HG03520 (cell line): Measurements from ENCODE around the gene TRIM8.

Source experiments
- ATAC-seq: cut with Tn5 transposase; IDR thresholded peaks from one replicate; pipeline ENCODE4 v1.9.1; 2021; ENCODE audit warnings: mild to moderate bottlenecking, moderate library complexity; ENCODE audit not compliant: unreplicated experiment

TRIM8 gene

DNA sequence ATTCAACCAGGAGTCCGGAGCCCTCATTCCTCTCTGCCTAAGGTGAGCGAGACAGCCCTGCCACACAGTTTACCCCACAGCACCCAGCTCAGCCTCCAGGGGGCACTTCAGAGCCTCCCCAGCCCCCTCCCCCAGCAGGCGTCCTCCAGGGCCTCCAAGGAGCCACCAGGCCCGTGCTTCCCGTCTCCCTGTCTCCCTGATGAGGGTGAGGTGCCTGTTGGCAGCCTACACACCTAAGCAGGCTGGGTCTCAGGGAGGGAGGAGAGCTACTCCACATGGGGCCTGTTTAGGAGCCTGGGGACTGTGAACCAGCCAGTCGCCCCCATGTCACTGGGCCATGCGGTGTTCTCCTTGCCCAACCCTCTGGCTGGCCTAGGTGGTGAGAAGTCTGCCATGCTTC, 28.9 kb upstream of the TRIM8 start:
- ATAC-seq: no peak

DNA sequence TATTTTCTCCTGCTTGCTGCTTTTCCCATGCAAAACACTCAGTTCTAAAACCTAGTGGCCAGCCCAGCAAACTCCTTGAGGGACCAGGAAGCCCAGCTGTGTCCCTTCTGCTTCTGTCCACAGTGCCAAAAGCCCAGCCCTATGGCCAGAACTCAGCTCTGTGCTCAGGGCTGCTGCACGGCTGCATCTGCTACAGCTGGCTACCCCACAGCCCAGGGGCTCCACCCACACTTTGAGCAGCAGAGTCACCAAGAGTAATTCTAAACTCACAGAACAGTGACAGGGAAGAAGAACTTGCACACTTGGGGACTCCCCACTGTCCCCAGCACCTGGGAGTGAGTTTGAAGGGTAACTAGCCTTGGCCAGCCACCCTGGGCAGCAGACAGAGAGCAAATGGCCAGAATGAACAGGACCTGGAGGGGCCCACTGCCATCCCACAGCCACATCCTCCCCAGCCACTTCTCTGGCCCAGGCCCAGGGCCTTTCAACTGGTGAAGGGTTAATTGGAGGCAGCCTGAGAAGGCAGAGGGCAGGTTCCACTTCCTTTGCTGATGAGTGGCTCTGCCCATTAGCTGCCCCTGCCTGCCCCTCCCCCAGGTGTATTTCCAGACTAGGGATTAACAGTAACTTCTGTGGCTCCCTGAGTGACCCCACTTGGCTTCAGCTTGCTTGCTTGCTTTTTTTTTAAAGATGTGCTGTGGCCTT, 28.1 kb upstream of the TRIM8 start:
- ATAC-seq: no peak

DNA sequence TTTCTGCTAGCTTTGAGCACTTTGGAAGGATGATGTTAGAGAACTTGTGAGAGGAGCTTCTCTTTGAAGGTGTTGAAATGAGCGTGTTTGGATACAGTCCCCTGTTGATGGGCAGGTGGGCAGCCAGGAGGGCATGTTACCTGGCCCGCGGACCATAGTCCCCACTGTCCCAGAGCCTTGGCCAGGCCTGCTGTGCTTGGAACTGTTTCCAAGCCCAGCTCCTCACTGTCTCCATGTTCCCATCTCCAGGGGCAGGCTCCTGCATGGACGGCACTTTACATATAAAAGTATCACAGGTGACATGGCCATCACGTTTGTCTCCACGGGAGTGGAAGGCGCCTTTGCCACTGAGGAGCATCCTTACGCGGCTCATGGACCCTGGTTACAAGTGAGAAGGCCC, 27.2 kb upstream of the TRIM8 start:
- no peak for ATAC-seq

DNA sequence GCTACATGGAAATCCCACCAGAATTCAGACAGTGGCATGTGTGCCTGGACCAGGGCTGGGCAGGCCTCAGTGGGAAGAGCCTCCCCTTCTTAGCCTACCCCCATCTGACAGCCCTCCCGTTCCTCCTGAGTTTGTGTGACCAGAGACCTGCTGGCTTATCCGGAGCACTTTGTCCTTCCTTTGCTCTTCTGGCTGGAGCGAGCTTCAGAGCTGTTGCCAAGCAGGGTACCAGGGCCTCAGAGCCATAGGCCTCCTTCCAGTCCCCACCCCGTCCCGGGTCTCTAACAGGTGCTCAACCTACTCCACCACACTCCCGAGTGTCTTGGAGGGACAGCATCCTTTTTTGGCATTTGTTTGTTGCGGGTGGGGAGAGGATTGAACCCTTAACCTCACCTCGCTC, 26.5 kb upstream of the TRIM8 start:
- ATAC-seq: no peak

DNA sequence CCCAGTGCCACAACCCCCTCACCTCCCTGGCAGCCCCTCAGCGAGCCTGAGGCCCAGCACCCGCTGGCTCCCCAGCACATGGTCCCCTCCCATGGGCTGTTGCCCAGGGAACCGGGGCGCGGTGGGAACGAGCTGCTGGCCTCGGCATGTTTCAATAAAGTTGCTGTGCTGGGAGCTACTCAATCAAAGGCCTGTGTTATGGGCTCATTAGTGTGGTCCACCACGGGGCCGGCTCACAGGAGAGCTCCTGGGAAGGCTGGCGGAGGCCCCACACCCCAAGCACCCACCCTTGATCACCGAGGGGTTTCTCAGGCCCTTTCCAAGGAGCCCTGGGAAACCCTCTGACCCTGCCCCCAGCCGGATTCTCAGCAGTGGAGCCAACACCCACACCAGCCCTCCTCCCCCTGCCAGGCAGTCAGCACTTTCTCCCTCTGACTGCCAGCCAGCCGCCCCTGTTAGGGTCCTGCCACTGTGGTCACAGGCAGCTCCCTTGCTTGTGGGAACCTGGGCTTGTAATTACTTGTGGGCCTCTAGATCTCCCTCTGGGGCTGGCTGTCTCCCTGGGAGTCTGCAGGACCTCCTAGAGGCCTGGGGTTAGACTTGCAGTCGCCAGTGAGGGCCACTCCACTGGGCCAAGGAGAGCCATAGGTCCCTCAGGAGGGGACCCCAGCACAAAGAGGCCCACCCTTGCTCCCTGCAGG, 24.8 kb upstream of the TRIM8 start:
- no peak for ATAC-seq

DNA sequence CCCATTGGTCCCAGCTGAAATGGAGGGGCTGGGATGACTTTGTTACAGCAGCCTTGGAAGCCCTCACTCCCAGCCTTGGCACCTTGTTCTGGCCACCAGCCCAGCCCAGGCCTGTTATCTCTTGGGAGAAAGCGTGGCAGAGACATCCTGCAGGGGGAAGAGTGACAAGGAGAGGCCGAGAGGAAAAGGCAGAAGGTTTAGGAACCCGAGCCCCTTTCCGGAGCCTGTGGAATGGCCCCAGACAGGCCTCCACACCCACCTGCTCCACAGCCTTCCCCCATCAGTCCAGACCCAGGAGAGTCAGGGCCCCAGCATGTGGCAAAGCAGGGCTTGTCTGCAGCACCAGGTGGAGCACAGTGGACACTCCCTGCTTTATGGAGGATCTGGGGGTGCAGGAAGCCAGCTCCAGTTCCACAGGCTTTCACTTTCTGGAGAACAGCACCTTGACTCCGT, 24.1 kb upstream of the TRIM8 start:
- no peak for ATAC-seq

DNA sequence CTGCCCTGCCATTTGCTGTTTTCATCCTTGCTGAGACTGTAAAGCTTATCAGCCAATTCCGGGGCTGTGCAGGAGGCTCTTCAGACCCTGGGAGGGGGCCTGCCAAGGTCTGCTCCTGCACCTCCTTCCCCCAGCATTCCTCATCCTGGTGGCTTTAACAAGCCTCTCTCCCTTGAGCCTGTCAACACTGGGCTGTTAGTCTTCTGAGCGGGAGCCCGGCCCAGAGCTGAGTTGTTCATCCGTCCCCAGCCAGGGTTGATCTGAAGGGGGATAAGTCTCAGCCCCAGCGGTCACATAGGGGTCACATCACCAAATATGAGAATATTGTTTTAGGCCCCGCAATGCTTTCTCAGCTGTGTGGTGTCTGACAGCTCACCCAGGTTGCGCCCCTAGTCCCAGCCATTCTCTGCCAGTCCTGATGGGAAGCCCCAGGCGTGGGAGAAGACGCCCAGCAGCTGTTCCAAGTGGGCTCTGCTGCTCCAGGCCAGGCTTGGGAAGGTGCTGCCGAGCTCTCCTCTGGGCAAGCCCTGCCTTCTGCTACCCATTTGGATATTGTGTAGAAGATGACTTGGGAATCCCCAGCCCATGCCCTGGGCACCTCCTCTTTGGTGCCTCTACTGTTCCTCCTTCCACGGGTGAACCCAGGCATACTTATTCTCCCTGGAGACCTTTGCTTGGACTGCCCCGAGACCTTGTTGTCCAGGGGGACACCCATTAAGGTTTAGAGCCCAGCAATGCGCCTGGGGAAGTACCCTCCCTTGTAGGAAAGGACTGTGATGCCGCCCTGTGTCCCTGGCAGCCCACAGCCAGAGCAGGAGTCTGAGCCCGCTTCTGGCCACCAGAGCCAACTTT, 23.5 kb upstream of the TRIM8 start:
- ATAC-seq: no peak

DNA sequence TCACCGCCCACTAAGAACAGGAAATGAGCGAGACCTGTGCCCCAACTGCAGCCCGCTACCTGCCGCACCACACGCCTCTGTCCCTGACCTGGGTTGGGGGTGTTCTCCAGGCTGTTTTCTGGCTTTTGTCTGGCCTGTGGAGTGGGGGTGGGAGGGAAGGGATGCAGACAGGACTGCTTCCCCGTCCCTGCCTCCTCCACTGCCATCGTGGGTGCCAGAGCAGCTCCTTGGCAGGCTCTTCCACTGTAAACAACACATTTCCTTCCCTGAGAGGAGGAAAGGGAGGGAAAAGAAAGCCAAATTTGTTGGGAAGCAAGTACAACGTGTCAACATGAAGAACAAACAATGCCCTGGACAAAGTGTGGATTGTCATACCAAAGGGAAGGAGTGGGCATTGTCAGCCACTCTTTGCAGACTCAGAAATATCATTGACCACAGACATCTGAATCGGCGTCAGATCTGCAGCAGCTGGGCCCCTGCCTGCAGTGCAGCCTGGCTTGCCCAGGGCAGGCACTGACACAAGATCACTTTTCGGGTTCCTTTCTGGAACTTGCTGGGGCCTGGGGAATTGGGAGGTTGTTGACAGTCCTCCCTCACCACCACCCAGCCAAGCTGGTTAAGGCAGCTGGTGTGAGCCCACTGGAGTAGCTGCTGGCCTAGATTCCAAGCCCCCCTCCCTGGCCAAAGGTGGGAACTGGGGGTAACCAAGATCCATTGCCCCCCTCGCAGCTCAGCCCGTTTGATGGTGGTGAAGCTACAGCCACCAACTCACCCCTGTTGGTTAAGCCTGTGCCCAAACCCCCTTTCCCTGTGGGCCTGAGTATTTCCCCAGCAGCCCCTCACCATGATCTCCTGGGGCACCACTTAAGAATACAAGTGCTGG, 22.6 kb upstream of the TRIM8 start:
- ATAC-seq: no peak

DNA sequence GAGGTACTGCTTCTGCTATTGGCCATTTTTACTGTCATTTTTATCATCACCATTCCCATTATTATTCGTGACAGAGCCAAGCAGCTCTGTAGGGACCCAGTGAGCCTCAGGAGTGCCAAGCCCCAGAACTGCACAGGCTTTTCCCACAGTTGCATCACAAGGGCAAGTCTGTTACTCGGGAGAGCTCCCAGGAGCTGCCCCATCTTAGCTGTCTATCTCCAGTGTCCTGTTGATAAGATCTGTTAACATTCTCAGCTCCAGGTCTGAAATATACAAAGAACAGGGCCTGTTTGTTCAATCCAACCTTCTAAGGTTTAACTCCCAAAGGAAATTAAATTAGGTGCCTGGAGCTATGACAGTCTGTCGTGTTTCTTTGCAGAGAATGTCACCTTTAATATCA, 20.2 kb upstream of the TRIM8 start:
- ATAC-seq: no peak

DNA sequence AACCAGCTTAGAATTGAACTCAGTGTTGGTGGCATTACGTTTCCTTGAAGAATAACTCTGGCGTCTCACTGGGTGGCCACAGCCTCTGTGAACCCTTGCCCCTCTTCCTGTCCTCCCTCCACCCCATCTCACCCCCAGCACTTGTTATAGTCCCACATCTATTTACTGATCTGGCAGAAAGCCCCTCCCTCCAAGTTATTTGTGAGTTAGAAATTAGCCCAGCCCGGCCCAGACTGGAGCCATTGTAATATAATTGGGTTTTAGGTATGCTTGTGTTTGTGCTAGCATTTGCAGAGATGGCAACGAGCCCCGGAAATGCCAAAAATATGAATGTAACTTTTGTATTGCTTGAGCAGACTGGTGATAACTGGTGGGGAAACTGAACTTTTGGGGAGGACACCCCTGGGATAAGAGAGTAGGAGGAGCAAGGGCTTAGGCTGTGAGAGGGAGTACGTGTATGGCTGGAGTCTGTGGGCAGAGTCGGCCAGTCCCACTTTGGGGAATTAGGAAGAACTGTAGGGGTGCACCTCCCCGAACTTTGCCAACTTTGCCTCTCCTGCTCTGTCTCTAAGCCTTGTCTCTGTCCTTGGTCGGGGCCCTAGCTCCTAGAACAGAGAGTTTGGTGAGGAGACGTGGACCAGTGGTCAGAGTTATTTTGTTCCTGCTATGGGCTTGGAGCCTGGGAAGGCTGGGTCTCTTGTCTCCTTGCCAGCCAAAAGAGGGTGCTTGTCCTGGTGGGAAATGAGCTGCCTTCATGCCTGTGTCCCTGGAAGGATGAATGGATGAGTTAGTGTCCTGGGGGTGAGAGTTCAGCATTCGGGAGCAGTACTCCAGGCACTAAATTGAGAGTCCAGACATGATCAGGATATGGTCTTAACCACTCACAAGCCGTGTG, 19.3 kb upstream of the TRIM8 start:
- ATAC-seq: no peak

DNA sequence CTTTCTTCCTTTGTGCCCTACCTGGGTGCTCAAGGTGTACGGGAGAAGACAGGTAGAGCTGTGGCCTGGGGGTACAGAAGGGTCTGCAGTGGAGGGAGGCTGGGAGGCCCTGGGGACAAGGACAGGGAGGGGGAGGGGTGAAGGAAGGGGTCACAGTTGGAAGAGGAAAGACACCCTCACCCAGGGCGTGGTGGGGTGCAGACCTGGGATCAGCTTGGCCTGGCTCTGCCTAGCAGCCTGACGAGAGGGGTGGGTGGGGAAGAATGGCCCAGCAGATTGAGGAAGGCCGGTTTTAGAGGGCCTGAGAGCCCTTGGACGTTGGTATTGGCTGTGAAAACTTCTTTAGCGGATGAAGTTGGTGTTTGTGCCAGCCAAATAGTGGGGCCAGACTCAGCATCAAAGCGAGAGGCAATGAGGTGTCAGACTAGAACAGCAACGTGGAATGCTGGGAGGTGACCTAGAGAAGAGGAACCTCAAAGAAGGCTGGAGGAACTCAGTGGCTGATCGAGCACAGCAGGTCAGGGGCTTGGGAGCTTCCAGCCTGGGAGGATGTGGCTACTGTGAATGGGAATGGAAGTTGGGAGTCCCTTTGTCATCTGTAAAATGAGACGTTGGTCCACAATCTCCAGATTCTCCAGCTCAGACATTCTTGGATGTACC, 18.1 kb upstream of the TRIM8 start:
- no peak for ATAC-seq

DNA sequence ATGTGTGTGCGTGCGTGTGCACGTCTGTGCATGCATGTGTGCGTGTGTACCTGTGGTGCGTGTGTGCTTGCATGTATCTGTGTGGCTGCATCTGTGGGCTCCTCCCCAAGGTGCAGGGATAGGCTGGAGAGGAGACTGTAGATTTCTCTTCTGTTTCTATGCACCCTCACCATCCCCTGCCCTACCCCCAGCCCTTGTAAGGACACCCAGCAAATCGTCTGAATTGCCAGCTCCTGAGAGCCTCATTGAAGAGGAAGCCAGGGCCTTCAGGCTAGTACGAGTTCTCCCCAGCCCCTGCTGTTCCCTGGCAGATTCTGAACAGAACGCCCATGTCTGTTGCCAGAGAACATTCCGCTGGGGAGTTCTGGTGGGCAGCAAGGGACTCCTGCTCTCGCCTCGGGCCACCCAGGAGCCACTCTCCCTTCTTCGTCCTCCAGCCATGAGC, 17.0 kb upstream of the TRIM8 start:
- no peak for ATAC-seq

DNA sequence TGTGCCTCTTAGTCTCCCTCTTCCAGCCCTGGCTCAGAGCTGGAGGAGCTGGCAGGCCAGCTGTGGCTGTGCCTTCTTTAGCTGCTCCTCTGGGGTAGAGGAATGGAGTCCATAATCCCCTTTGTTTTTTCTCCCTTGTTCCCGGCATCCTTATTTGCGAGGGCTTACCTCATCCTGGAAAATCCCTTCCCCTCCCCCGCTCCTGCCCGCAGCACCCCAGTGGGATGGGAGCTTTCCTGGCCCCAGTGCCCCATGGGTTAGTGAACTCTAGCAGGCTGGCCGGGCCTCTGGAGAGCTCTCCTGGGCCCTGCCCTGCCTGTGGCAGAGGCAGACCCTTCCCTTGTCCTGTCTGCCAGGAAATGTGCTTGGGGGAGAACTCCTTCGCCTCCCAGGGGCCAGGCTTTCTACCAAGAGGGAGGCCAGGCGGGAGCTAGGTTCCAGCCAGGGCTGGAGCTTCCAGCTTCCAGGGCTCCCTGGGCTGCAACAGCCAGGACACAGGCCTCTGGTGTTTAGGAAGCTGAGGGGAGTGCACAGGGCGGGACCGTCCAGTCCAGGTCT, 16.5 kb upstream of the TRIM8 start:
- no peak for ATAC-seq

DNA sequence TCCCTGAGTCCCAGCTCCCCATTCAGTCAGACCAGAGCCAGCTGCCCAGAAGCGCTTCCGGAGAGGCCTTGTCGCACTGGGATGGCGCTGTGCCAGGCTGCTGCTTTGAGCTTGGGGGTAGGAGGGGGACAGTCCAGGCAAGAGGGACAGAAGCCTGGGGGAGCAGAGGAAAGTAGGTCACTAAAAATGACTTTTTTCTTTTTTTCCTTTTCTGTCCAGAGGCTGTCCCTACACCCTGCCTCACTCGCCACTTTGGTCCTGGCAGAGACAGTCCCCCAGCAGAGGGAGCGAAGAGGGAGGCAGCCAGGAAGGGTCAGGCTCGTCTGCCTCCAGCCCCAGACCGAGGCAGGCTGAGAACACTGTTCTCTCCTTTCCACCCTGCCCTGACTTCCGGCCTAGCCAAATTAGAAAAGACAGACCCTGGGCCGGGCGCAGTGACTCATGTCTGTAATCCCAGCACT, 15.8 kb upstream of the TRIM8 start:
- no peak for ATAC-seq

DNA sequence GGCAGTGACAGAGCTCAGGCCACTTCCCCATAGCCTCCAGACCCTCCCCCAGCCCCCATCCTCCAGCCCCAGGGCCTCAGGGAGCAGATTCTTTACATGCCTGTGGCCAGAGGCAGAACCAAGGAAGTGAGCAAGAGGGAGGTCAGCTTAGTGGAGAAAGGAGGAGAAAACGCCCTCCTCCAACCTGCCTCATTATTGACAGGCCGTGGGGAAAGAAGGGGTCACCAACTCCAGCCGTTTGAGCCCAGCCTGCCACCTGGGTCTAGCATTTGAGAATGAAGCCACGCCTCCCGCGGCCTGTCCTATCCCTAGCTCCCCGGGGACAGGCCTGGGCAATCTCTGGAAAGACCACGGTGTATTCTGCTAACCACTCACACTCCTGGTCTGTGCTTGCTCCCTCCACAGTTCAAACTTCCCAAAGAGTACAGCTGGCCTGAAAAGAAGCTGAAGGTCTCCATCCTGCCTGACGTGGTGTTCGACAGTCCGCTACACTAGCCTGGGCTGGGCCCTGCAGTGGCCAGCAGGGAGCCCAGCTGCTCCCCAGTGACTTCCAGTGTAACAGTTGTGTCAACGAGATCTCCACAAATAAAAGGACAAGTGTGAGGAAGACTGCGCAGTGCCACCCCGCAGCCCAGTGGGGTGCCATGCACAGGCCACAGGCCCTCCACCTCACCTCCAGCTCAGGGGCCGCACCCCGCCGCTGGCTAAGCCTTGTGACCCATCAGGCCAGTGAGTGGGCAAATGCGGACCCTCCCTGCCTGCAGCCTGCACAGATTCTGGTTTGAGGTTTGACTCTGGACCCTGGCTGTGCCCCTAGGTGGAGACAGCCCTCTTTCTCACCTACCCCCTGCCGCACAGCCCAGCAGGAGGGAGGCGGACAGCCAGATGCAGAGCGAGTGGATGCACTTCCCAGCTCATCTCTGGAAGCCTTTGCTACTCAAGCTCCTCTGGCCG, 14.3 kb upstream of the TRIM8 start:
- ATAC-seq: no peak

DNA sequence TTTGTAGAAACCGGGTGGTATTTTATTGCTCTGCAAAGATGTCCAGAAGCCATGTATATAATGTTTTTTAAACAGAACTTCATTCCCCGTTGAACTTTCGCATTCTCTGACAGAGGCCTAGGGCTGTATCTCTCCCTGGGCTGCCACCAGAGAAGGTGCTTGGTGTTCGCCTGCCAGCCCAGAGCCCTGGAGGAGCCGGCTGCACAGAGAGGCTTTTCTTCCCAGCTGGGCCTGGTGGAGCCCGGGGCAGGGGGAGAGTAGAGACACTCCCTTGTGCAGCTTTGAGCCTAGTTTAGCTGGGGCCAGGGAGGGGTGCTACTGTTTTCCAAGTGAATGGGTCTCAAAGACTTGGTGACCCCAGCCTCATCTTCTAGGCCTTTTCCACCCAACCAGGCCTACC, 13.6 kb upstream of the TRIM8 start:
- no peak for ATAC-seq

DNA sequence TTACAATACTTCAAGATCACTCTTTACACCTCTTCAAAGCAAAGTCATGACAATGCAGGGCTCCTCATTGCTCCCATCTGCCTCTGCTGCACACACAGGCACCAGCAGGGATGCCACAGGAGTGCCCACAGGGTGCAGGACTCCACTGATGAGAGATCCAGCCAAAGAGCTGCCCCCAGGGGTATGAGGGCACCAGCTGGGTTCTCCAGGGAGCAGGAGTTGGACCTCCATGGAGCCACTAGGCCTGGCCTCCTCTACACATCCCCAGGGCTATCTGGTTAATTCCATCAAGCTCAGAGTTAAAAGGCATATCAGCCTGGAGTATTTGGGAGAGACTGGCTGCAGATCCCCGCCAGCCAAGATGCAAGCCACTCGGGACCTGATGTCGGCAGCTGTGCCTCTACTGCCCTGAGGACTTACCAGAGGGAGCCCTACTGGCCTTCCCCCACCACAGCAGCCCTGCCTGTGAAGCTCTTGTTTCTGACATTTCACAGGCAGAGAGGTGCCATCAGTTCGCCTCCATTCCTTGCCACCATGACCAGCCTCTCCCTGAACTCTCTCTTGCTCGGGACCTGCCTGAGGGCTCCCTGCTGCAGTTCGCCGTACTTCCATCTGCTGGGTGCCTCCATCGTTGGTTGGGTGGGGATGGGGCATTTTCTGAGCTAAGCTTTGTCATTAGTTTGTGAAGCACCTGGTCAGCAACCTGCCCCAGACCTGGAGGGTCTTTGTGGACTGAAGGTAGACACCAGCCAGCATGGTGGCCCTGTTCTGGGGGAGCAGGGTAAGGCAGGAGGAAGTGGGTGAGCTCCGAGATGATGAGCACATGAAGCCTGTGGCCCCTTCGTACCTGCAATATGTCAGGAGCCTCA, 12.5 kb upstream of the TRIM8 start:
- ATAC-seq: no peak
